BJ (cell line): ENCODE results near the gene SLC1A5. TPM values are rescaled to one million over a fixed set of nuclear protein-coding genes. Genes with fewer than 3 reads are reported as not detected.
A peak's percentile ranks its signal among the peaks of the same experiment; 100 is the strongest.

Experiments used
- CTCF ChIA-PET: fragments of 350-600 bp; formaldehyde crosslinking; extraction: SDS; loops from one replicate; lab custom pipeline; 2021; ENCODE audit warnings: antibody characterized with exemption, inconsistent platforms; lab: Yijun Ruan, JAX
- POLR2A ChIA-PET: fragments of 300-600 bp; sonication (Branson Sonifier 250); formaldehyde crosslinking; extraction: SDS; loops from one replicate; lab custom pipeline; 2021; ENCODE audit warnings: antibody characterized with exemption; lab: Charles Lee
- DNase-seq: peaks from one replicate; pipeline ENCODE4 v3.0.0-alpha.2; 2011; ENCODE audit warnings: low read depth
- H3K27me3 ChIP-seq: 2 replicates; pipeline ENCODE4 v1.6.0; 2011; ENCODE audit warnings: low read length; ENCODE audit not compliant: control insufficient read depth, insufficient read depth
- H3K36me3 ChIP-seq: 2 replicates; pipeline ENCODE4 v1.5.1; 2011; ENCODE audit warnings: low read length; ENCODE audit not compliant: control insufficient read depth, insufficient read depth
- H3K4me3 ChIP-seq: 2 replicates; pipeline ENCODE4 v1.5.1; 2011; ENCODE audit warnings: low read depth, mild to moderate bottlenecking, control low read depth, low read length
- CTCF ChIP-seq: IDR thresholded peaks from 2 replicates; pipeline ENCODE4 v1.5.1; 2011; ENCODE audit warnings: low read depth, mild to moderate bottlenecking, control low read depth, inconsistent platforms, low read length, moderate library complexity; ENCODE audit not compliant: insufficient read depth
- polyA plus RNA-seq: library from polyadenylated mRNA; depleted of rRNA; stranded (reverse); fragments of >200 nt; gene quantifications from 2 replicates; pipeline ENCODE4 v1.2.3, GENCODE V29; 2011

Gene SLC1A5
- polyA plus RNA-seq, 1 experiment, result 506 TPM

GRCh38 chr19:46755077-46755852 is 33.1 kb downstream of the SLC1A5 start:
- no peak for DNase-seq
- CTCF ChIA-PET, result interaction anchor here (0.6 to 6.5 kb wide), 6 partner anchors 13 to 235 kb away, joined by 3 to 89 read pairs (median 4); no protein-coding TSS in a partner anchor
- TF ChIP-seq CTCF, result no peak
- Histone ChIP-seq H3K4me3 (no peak overlapping the region), H3K27me3 (no peaks in the 10 kb centered on the region), H3K36me3 (peaks cover 11% of the 10 kb centered on the region)
- POLR2A ChIA-PET, result interaction anchor here (0.6 kb wide), 1 partner anchor 41 kb away, joined by 13 read pairs; no protein-coding TSS in a partner anchor

GRCh38 chr19:46753420-46754155 is 34.8 kb downstream of the SLC1A5 start:
- DNase-seq, result no peak
- POLR2A ChIA-PET, result no interaction called here
- peak; percentile 57 for TF ChIP-seq CTCF
- Histone ChIP-seq H3K27me3 (no peaks in the 10 kb centered on the region), H3K4me3 (no peak overlapping the region), H3K36me3 (peaks cover 11% of the 10 kb centered on the region)
- CTCF ChIA-PET, result interaction anchor here (0.6 to 2.0 kb wide), 11 partner anchors 9 to 129 kb away, joined by 3 to 10 read pairs (median 4); no protein-coding TSS in a partner anchor

DNA sequence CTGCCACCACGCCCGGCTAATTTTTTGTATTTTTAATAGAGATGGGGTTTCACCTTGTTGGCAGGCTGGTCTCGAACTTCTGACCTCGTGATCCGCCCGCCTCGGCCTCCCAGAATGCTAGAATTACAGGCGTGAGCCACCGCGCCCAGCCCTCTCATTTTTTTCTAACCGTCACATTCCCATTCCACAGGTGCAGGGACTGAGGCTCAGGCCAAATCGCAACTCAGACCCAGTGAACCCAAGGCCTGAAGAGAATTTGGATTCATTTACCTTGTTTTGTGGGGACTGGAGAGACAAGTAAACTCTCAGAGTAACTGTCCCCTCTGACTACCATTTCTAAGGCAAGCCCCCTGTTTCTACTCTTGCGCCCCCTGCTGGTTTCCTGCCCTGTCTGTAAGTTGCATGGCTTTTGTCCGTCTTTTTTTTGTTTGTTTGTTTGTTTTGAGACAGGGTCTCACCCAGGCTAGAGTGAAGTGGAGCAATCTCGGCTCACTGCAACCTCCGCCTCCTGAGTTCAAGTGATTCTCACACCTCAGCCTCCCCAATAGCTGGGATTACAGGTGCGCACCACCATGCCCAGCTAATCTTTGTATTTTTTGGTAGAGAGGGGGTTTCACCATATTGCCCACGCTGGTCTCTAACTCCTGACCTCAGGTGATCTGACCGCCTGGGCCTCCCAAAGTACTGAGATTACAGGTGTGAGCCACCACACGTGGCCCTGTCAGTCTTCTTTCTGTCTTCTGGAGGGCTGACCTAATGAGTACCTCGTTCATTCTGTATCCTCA is 39.9 kb downstream of the SLC1A5 start:
- POLR2A ChIA-PET, result no interaction called here
- DNase-seq, result no peak
- Histone ChIP-seq H3K27me3 (no peaks in the 10 kb centered on the region), H3K36me3 (peaks cover 3% of the 10 kb centered on the region; the same call in 1 of the 2 replicates), H3K4me3 (no peak overlapping the region)
- CTCF ChIA-PET, result interaction anchor here (0.7 to 3.0 kb wide), 7 partner anchors 9 to 219 kb away, joined by 3 to 23 read pairs (median 6); no protein-coding TSS in a partner anchor
- TF ChIP-seq CTCF, result peak; percentile 78

DNA sequence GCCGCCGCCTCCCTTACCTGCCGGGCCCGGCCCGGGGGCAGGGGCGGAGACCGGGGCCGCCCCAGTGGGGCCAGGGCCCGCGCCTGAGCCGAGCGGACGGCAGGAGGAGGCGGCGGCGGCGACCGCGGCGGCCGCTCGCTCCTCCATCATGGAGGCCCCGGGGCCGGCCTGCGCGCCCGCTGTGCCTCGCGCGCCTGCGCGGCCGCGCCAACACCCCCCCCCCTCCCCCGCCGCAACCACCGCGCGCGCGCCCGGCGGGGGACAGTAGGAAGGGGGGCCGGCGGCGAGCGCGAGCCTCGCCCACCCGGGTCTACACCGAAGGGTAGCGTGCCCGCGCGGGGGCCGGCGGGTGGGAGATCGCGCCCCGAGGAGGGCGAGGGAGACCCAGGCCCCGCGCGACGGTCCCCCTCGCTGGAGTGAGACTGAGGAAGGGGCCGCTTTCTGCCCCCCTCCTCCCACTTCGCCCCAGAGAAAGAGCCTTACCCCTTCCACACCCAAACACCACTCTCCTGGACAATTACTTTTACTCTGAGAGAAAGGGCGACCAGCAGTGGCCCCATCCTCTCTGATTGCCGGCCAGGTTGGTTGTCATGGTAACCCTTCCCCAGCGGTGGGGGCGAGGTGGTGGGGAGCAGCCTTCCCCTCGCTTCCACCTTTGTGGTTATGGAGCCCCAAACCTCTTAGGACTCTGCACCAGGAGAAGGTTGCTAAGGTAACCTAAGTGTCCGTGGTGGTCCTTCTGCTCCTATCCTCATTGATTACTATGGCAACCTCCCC is 41.9 kb downstream of the SLC1A5 start, which contains the start of gene STRN4:
Gene STRN4 (minus strand): TSS at position 170 of the 777 bp plus-strand sequence. CDS start 20 bp downstream, at position 150.
- TF ChIP-seq CTCF, result no peak
- ChIA-PET CTCF (interaction anchor here (1.4 to 9.6 kb wide), 2 partner anchors 11 to 17 kb away, joined by 5 to 77 read pairs; no protein-coding TSS in a partner anchor), POLR2A (no interaction called here)
- no peak for DNase-seq
- peak within 1 kb of the TSS; percentile 99 for H3K4me3 ChIP-seq
- H3K36me3 ChIP-seq, result peaks cover 2% of the 10 kb centered on the region
- H3K27me3 ChIP-seq, result no peaks in the 10 kb centered on the region
